ENCODE data around the gene PPP4R2. TPM values are rescaled to one million over a fixed set of nuclear protein-coding genes. Genes with fewer than 3 reads are reported as not detected.

PPP4R2 gene
- total RNA-seq, 4 donors from 2014 or later: 31.0 to 60.5 (median 47.0) TPM

GRCh38 chr3:73052857-73053256, 56.2 kb downstream of the PPP4R2 start:
- Histone ChIP-seq H3K4me3 (no peak overlapping the region), H3K27ac (no peak overlapping the region), H3K9me3 (no peaks in the 10 kb centered on the region), H3K27me3 (no peaks in the 10 kb centered on the region), H3K36me3 (no peaks in the 10 kb centered on the region), H3K4me1 (peaks cover 8 to 20% of the 10 kb centered on the region in 2 donors)
- in situ Hi-C loops (cut with MboI; ENCODE audit: low sequenced_read_pairs in 4 of 4) (loop anchor here (10.0 to 25.0 kb wide), 4 partner anchors 116 to 216 kb away; partner anchors contain the start of gene SHQ1 (in 2 of the 4)), intact Hi-C loops (cut with DNase I; ENCODE audit: low total_unique reads) (no loop called here)
- ATAC-seq: no peak
- TF ChIP-seq POLR2A (IDR thresholded peaks at IDR 0.05): no peak
- no peak for TF ChIP-seq CTCF (IDR thresholded peaks at IDR 0.05 in 4 of 5, conservative IDR thresholded peaks at IDR 0.05 in 1 of 5)
- no peak for DNase-seq

- intact Hi-C loops (cut with DNase I; ENCODE audit: low total_unique reads): loop anchor here (5.0 kb wide), 1 partner anchor 208 kb away; the partner anchor contains the start of gene SHQ1
- no peak for ATAC-seq
- H3K27me3 ChIP-seq: no peaks in the 10 kb centered on the region
These were observed 59.0 kb downstream of the PPP4R2 start for GRCh38 chr3:73055583-73055982.

GRCh38 chr3:73056014-73056844, 59.6 kb downstream of the PPP4R2 start:
- Histone ChIP-seq H3K27ac (no peak overlapping the region), H3K9me3 (no peaks in the 10 kb centered on the region), H3K27me3 (no peaks in the 10 kb centered on the region), H3K4me1 (peaks cover 8 to 13% of the 10 kb centered on the region in 2 donors), H3K36me3 (no peaks in the 10 kb centered on the region), H3K4me3 (no peak overlapping the region)
- intact Hi-C loops (cut with DNase I; ENCODE audit: low total_unique reads) (loop anchor here (2.0 to 5.0 kb wide), 3 partner anchors 59 to 209 kb away; partner anchors contain the start of genes PPP4R2 and SHQ1), in situ Hi-C loops (cut with MboI; ENCODE audit: low sequenced_read_pairs in 4 of 4) (loop anchor here (5.0 to 25.0 kb wide), 5 partner anchors 119 to 219 kb away; partner anchors contain the start of gene SHQ1 (in 2 of the 4))
- no peak for TF ChIP-seq POLR2A (IDR thresholded peaks at IDR 0.05)
- peak in 4 of 5 experiments; percentile 27 to 67 (median 56) for TF ChIP-seq CTCF (IDR thresholded peaks at IDR 0.05 in 4 of 5, conservative IDR thresholded peaks at IDR 0.05 in 1 of 5)
- no peak for DNase-seq
- ATAC-seq: peak in 1 of 2 donors; percentile 70

More at GRCh38 chr3:73055583-73055982, 59.0 kb downstream of the PPP4R2 start:
- Histone ChIP-seq H3K27ac (peak overlapping the region in 1 of 4 donors; percentile 33), H3K36me3 (no peaks in the 10 kb centered on the region), H3K9me3 (no peaks in the 10 kb centered on the region), H3K4me1 (peaks cover 8 to 13% of the 10 kb centered on the region in 2 donors), H3K4me3 (no peak overlapping the region)
- no peak for DNase-seq
- in situ Hi-C loops (cut with MboI; ENCODE audit: low sequenced_read_pairs in 4 of 4): loop anchor here (5.0 to 25.0 kb wide), 5 partner anchors 118 to 218 kb away; partner anchors contain the start of gene SHQ1 (in 2 of the 4)
- TF ChIP-seq POLR2A (IDR thresholded peaks at IDR 0.05): no peak
- no peak for TF ChIP-seq CTCF (IDR thresholded peaks at IDR 0.05 in 4 of 5, conservative IDR thresholded peaks at IDR 0.05 in 1 of 5)

- intact Hi-C loops (cut with DNase I; ENCODE audit: low total_unique reads) (loop anchor here (2.0 to 5.0 kb wide), 3 partner anchors 60 to 209 kb away; partner anchors contain the start of genes PPP4R2 and SHQ1), in situ Hi-C loops (cut with MboI; ENCODE audit: low sequenced_read_pairs in 4 of 4) (loop anchor here (5.0 to 25.0 kb wide), 5 partner anchors 119 to 219 kb away; partner anchors contain the start of gene SHQ1 (in 2 of the 4))
- no peaks in the 10 kb centered on the region for H3K27me3 ChIP-seq
- no peak for TF ChIP-seq CTCF (IDR thresholded peaks at IDR 0.05 in 4 of 5, conservative IDR thresholded peaks at IDR 0.05 in 1 of 5)
- no peak for TF ChIP-seq POLR2A (IDR thresholded peaks at IDR 0.05)
- no peak overlapping the region for H3K4me3 ChIP-seq
- no peaks in the 10 kb centered on the region for H3K9me3 ChIP-seq
- DNase-seq (no peak), ATAC-seq (no peak)
- peaks cover 8 to 13% of the 10 kb centered on the region in 2 donors for H3K4me1 ChIP-seq
- H3K36me3 ChIP-seq: peaks cover 0 to under 1% of the 10 kb centered on the region in 2 donors
- no peak overlapping the region for H3K27ac ChIP-seq
These were observed 60.2 kb downstream of the PPP4R2 start for GRCh38 chr3:73056845-73057150.
